BE2C (cell line): Measurements from ENCODE around the gene DRD1.

Source experiments
- DNase-seq: peaks from one replicate; pipeline ENCODE4 v3.0.0-alpha.2; 2020
- H3K27me3 ChIP-seq: fragments of 250-450 bp; sonication (Bioruptor Pico); 2 replicates; pipeline ENCODE4 v1.5.1; 2020; ENCODE audit warnings: mild to moderate bottlenecking
- H3K36me3 ChIP-seq: fragments of 250-450 bp; sonication (Bioruptor Pico); 2 replicates; pipeline ENCODE4 v1.5.1; 2020; ENCODE audit warnings: mild to moderate bottlenecking
- H3K4me1 ChIP-seq: fragments of 250-450 bp; sonication (Bioruptor Pico); 2 replicates; pipeline ENCODE4 v1.5.1; 2020
- H3K4me3 ChIP-seq: 2 replicates; pipeline ENCODE4 v1.5.1; 2011; ENCODE audit warnings: low read depth, low read length
- H3K9me3 ChIP-seq: fragments of 250-450 bp; sonication (Bioruptor Pico); 2 replicates; pipeline ENCODE4 v1.5.1; 2020
- CTCF ChIP-seq: IDR thresholded peaks from 2 replicates; pipeline ENCODE4 v1.5.1; 2012; ENCODE audit warnings: mild to moderate bottlenecking, low read depth, low read length

The DRD1 gene

GRCh38 chr5:175471196-175471595 lies 27.2 kb upstream of the DRD1 start:
- Histone ChIP-seq H3K36me3 (no peaks in the 10 kb centered on the region), H3K27me3 (peaks cover 27% of the 10 kb centered on the region), H3K9me3 (no peaks in the 10 kb centered on the region), H3K4me1 (no peaks in the 10 kb centered on the region), H3K4me3 (no peak overlapping the region)
- no peak for TF ChIP-seq CTCF
- no peak for DNase-seq

- no peaks in the 10 kb centered on the region for H3K36me3 ChIP-seq
- peaks cover 31% of the 10 kb centered on the region for H3K27me3 ChIP-seq
- no peaks in the 10 kb centered on the region for H3K4me1 ChIP-seq
- H3K4me3 ChIP-seq: no peak overlapping the region
- no peaks in the 10 kb centered on the region for H3K9me3 ChIP-seq
- TF ChIP-seq CTCF: no peak
- DNase-seq: no peak
Observed at GRCh38 chr5:175470781-175471180, 26.8 kb upstream of the DRD1 start.

GRCh38 chr5:175469916-175470315 lies 25.9 kb upstream of the DRD1 start:
- no peaks in the 10 kb centered on the region for H3K9me3 ChIP-seq
- peaks cover 31% of the 10 kb centered on the region for H3K27me3 ChIP-seq
- no peak for TF ChIP-seq CTCF

GRCh38 chr5:175468892-175469291 lies 24.9 kb upstream of the DRD1 start:
- Histone ChIP-seq H3K36me3 (no peaks in the 10 kb centered on the region), H3K4me3 (no peak overlapping the region), H3K9me3 (no peaks in the 10 kb centered on the region), H3K27me3 (peaks cover 25% of the 10 kb centered on the region), H3K4me1 (no peaks in the 10 kb centered on the region)
- no peak for TF ChIP-seq CTCF
- DNase-seq: no peak

More at GRCh38 chr5:175469916-175470315, 25.9 kb upstream of the DRD1 start:
- H3K4me3 ChIP-seq: no peak overlapping the region
- no peaks in the 10 kb centered on the region for H3K4me1 ChIP-seq
- no peak for DNase-seq
- H3K36me3 ChIP-seq: no peaks in the 10 kb centered on the region

GRCh38 chr5:175467983-175468690 lies 24.2 kb upstream of the DRD1 start:
- peaks cover 25% of the 10 kb centered on the region for H3K27me3 ChIP-seq
- DNase-seq: no peak
- H3K36me3 ChIP-seq: no peaks in the 10 kb centered on the region
- H3K4me3 ChIP-seq: no peak overlapping the region
- H3K4me1 ChIP-seq: no peaks in the 10 kb centered on the region
- H3K9me3 ChIP-seq: no peaks in the 10 kb centered on the region
- no peak for TF ChIP-seq CTCF

- Histone ChIP-seq H3K9me3 (no peaks in the 10 kb centered on the region), H3K27me3 (peaks cover 25% of the 10 kb centered on the region), H3K36me3 (no peaks in the 10 kb centered on the region), H3K4me1 (no peaks in the 10 kb centered on the region), H3K4me3 (no peak overlapping the region)
- TF ChIP-seq CTCF: no peak
- DNase-seq: no peak
Observed at GRCh38 chr5:175466700-175467318, 22.8 kb upstream of the DRD1 start.
